GM12878 (cell line): ENCODE data around the gene TYROBP.

Experiments used
- BRCA1 ChIP-seq: IDR thresholded peaks from 2 replicates; pipeline ENCODE4 v1.6.1; 2011; ENCODE audit warnings: low read depth, low read length, improper control_type of control experiment
- IKZF1 ChIP-seq: fragments of 450-650 bp; conservative IDR thresholded peaks from 2 replicates; pipeline ENCODE4 v1.6.1; 2017; ENCODE audit warnings: antibody characterized with exemption, mild to moderate bottlenecking
- NFYB ChIP-seq: IDR thresholded peaks from 2 replicates; pipeline ENCODE4 v1.6.1; 2011; ENCODE audit warnings: low read depth, mild to moderate bottlenecking, low read length, improper control_type of control experiment, moderate library complexity; ENCODE audit not compliant: insufficient read depth
- POLR2A ChIP-seq: IDR thresholded peaks from 2 replicates; pipeline ENCODE4 v1.6.1; 2011; ENCODE audit warnings: low read depth, mild to moderate bottlenecking, low read length
- POLR2AphosphoS2 ChIP-seq: IDR thresholded peaks from 2 replicates; pipeline ENCODE4 v1.6.1; 2011; ENCODE audit warnings: low read depth, mild to moderate bottlenecking, low read length, improper control_type of control experiment, moderate library complexity
- RCOR1 ChIP-seq: conservative IDR thresholded peaks from 2 replicates; pipeline ENCODE4 v1.6.1; 2012; ENCODE audit warnings: low read depth, low read length, improper control_type of control experiment
- RFX5 ChIP-seq: IDR thresholded peaks from 2 replicates; pipeline ENCODE4 v1.6.1; 2011; ENCODE audit warnings: low read depth, low read length, improper control_type of control experiment
- SMARCA5 ChIP-seq: fragments of 450-650 bp; IDR thresholded peaks from 2 replicates; pipeline ENCODE4 v1.6.1; 2017; ENCODE audit warnings: mild to moderate bottlenecking
- SMC3 ChIP-seq: IDR thresholded peaks from 2 replicates; pipeline ENCODE4 v1.6.1; 2011; ENCODE audit warnings: low read length, improper control_type of control experiment, borderline replicate concordance
- SUZ12 ChIP-seq: fragments of 200-600 bp; sonication (generic); IDR thresholded peaks from one replicate; pipeline ENCODE4 v1.6.1; 2018; ENCODE audit warnings: antibody characterized with exemption, mild to moderate bottlenecking; ENCODE audit not compliant: unreplicated experiment
- TARDBP ChIP-seq: IDR thresholded peaks from 2 replicates; pipeline ENCODE4 v1.6.1; 2016; ENCODE audit warnings: borderline replicate concordance
- TF ChIP-seq, protein P1 (sequence below): IDR thresholded peaks from 2 replicates; pipeline ENCODE4 v1.6.1; 2011; ENCODE audit warnings: low read depth, mild to moderate bottlenecking, low read length, moderate library complexity, borderline replicate concordance; ENCODE audit errors: extremely low read depth
- TF ChIP-seq, protein P2 (sequence below), 3 experiments: IDR thresholded peaks in 2 of 3; conservative IDR thresholded peaks in 1 of 3; 2 replicates each; pipeline ENCODE4 v1.5.1; 2011; ENCODE audit warnings: low read depth in 3 of 3, low read length in 3 of 3, mild to moderate bottlenecking in 3 of 3, control low read depth in 2 of 3, moderate library complexity in 2 of 3, inconsistent platforms in 1 of 3, mixed read lengths in 1 of 3; ENCODE audit not compliant: control insufficient read depth in 2 of 3, insufficient read depth in 1 of 3; ENCODE audit errors: extremely low read depth in 1 of 3
- TF ChIP-seq, protein P3 (sequence below): IDR thresholded peaks from 2 replicates; pipeline ENCODE4 v1.6.1; 2011; ENCODE audit warnings: mild to moderate bottlenecking, low read depth, low read length, moderate library complexity; ENCODE audit not compliant: insufficient replicate concordance

DNA sequence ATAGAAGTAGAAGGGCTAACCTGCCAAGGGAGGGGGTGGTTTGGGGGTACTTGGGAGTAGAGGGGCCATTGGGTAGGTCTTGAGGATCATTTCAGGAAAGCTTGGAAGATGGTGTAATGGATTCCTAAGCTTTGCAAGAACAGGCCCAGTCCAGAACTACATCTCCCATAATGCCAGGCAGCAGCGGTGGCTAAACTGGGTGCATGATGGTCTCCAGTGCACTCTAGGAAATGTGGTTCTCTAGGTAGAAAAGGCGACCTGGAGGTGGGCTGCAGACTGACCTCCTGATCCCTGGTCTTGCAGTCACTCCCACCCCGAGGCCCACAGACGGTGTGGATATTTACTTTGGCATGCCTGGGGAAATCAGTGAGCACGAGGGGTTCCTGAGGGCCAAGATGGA lies 35.9 kb downstream of the TYROBP start:
- TF ChIP-seq, protein P1, sequence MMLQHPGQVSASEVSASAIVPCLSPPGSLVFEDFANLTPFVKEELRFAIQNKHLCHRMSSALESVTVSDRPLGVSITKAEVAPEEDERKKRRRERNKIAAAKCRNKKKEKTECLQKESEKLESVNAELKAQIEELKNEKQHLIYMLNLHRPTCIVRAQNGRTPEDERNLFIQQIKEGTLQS: no peak
- TF ChIP-seq NFYB (no peak), TARDBP (no peak), POLR2A (no peak), IKZF1 (no peak), SMARCA5 (no peak), RCOR1 (no peak), SMC3 (no peak), POLR2AphosphoS2 (no peak), RFX5 (no peak), BRCA1 (no peak), SUZ12 (no peak)
- TF ChIP-seq, protein P2, sequence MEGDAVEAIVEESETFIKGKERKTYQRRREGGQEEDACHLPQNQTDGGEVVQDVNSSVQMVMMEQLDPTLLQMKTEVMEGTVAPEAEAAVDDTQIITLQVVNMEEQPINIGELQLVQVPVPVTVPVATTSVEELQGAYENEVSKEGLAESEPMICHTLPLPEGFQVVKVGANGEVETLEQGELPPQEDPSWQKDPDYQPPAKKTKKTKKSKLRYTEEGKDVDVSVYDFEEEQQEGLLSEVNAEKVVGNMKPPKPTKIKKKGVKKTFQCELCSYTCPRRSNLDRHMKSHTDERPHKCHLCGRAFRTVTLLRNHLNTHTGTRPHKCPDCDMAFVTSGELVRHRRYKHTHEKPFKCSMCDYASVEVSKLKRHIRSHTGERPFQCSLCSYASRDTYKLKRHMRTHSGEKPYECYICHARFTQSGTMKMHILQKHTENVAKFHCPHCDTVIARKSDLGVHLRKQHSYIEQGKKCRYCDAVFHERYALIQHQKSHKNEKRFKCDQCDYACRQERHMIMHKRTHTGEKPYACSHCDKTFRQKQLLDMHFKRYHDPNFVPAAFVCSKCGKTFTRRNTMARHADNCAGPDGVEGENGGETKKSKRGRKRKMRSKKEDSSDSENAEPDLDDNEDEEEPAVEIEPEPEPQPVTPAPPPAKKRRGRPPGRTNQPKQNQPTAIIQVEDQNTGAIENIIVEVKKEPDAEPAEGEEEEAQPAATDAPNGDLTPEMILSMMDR (IDR thresholded peaks at IDR 0.05 in 2 of 3, conservative IDR thresholded peaks at IDR 0.05 in 1 of 3; ENCODE audit: control insufficient read depth in 2 of 3, extremely low read depth in 1 of 3, insufficient read depth in 1 of 3, low read depth in 3 of 3, low read length in 3 of 3): no peak
- TF ChIP-seq, protein P3, sequence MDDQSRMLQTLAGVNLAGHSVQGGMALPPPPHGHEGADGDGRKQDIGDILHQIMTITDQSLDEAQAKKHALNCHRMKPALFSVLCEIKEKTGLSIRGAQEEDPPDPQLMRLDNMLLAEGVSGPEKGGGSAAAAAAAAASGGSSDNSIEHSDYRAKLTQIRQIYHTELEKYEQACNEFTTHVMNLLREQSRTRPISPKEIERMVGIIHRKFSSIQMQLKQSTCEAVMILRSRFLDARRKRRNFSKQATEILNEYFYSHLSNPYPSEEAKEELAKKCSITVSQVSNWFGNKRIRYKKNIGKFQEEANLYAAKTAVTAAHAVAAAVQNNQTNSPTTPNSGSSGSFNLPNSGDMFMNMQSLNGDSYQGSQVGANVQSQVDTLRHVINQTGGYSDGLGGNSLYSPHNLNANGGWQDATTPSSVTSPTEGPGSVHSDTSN: no peak
